HEK293 (cell line): Measurements from ENCODE around the gene RPS21.

ENCODE experiments used
- CTCF ChIA-PET: fragments of 350-600 bp; formaldehyde crosslinking; extraction: SDS; loops from one replicate; lab custom pipeline; 2021; ENCODE audit warnings: antibody characterized with exemption; lab: Yijun Ruan, JAX
- POLR2A ChIA-PET: fragments of 300-600 bp; formaldehyde crosslinking; extraction: SDS; loops from one replicate; lab custom pipeline; 2020; ENCODE audit warnings: antibody characterized with exemption, inconsistent platforms; lab: Yijun Ruan, JAX
- H3K27ac ChIP-seq: fragments of 200-500 bp; sonication (Bioruptor generic); 2 replicates; pipeline ENCODE4 v1.5.1; 2014; ENCODE audit warnings: low read depth, low read length, control low read depth, inconsistent platforms; ENCODE audit errors: extremely low read depth
- H3K36me3 ChIP-seq, 2 experiments: fragments of 200-500 bp in 1 of 2; sonication (Bioruptor generic) in 1 of 2; 1 replicate in 1 of 2; 2 replicates in 1 of 2; pipeline ENCODE4 v1.5.1; 2014 to 2017; ENCODE audit warnings: inconsistent platforms in 2 of 2, low read length in 2 of 2; ENCODE audit not compliant: control insufficient read depth in 2 of 2, insufficient read depth in 1 of 2
- H3K4me1 ChIP-seq: fragments of 200-500 bp; sonication (Bioruptor generic); 2 replicates; pipeline ENCODE4 v1.5.1; 2014; ENCODE audit warnings: mild to moderate bottlenecking, low read length, inconsistent platforms; ENCODE audit not compliant: control insufficient read depth, insufficient read depth
- H3K4me3 ChIP-seq: 2 replicates; pipeline ENCODE4 v1.5.1; 2011; ENCODE audit warnings: low read depth, mild to moderate bottlenecking, control low read depth, low read length, moderate library complexity
- H3K9me3 ChIP-seq: fragments of 200-500 bp; sonication (Bioruptor generic); 2 replicates; pipeline ENCODE4 v1.5.1; 2014; ENCODE audit warnings: low read depth, low read length, inconsistent platforms; ENCODE audit not compliant: control insufficient read depth, insufficient read depth
- GLIS1 ChIP-seq: fragments of 450-650 bp; formaldehyde crosslinking; IDR thresholded peaks from 2 replicates; pipeline ENCODE4 v1.5.1; 2016; ENCODE audit warnings: missing biosample characterization, missing genetic modification characterization
- PRDM10 ChIP-seq: fragments of 450-650 bp; formaldehyde crosslinking; IDR thresholded peaks from 2 replicates; pipeline ENCODE4 v1.5.1; 2016; ENCODE audit warnings: missing biosample characterization, missing genetic modification characterization
- SCRT2 ChIP-seq: fragments of 450-650 bp; formaldehyde crosslinking; IDR thresholded peaks from 2 replicates; pipeline ENCODE4 v1.5.1; 2016; ENCODE audit warnings: missing biosample characterization, missing genetic modification characterization
- TCF7L2 ChIP-seq: IDR thresholded peaks from 2 replicates; pipeline ENCODE4 v1.6.1; 2011; ENCODE audit warnings: low read depth, mild to moderate bottlenecking, inconsistent platforms, low read length, moderate library complexity, borderline replicate concordance
- WT1 ChIP-seq: fragments of 450-650 bp; formaldehyde crosslinking; IDR thresholded peaks from 2 replicates; pipeline ENCODE4 v1.5.1; 2016; ENCODE audit warnings: missing biosample characterization, missing genetic modification characterization
- ZNF133 ChIP-seq: fragments of 450-650 bp; formaldehyde crosslinking; IDR thresholded peaks from 2 replicates; pipeline ENCODE4 v1.5.1; 2016; ENCODE audit warnings: missing biosample characterization, missing genetic modification characterization
- ZNF223 ChIP-seq: fragments of 450-650 bp; formaldehyde crosslinking; IDR thresholded peaks from 2 replicates; pipeline ENCODE4 v1.5.1; 2016; ENCODE audit warnings: missing biosample characterization, missing genetic modification characterization
- ZNF394 ChIP-seq: fragments of 450-650 bp; formaldehyde crosslinking; IDR thresholded peaks from 2 replicates; pipeline ENCODE4 v1.5.1; 2016; ENCODE audit warnings: missing biosample characterization, missing genetic modification characterization, mild to moderate bottlenecking, moderate library complexity, borderline replicate concordance
- ZNF501 ChIP-seq: fragments of 450-650 bp; formaldehyde crosslinking; IDR thresholded peaks from 2 replicates; pipeline ENCODE4 v1.5.1; 2016; ENCODE audit warnings: missing biosample characterization, missing genetic modification characterization
- ZNF560 ChIP-seq: fragments of 450-650 bp; formaldehyde crosslinking; IDR thresholded peaks from 2 replicates; pipeline ENCODE4 v1.5.1; 2017; ENCODE audit warnings: missing biosample characterization, missing genetic modification characterization, borderline replicate concordance
- ZNF596 ChIP-seq: fragments of 450-650 bp; IDR thresholded peaks from 2 replicates; pipeline ENCODE4 v1.5.0; 2018; ENCODE audit warnings: missing biosample characterization, mild to moderate bottlenecking, missing genetic modification characterization, moderate library complexity
- TF ChIP-seq, protein P1 (sequence below): fragments of 450-650 bp; formaldehyde crosslinking; IDR thresholded peaks from 2 replicates; pipeline ENCODE4 v1.5.1; 2016; ENCODE audit warnings: missing biosample characterization, missing genetic modification characterization
- TF ChIP-seq, protein P2 (sequence below): fragments of 450-650 bp; formaldehyde crosslinking; IDR thresholded peaks from 2 replicates; pipeline ENCODE4 v1.5.1; 2016; ENCODE audit warnings: missing biosample characterization, missing genetic modification characterization
- TF ChIP-seq, protein P3 (sequence below): fragments of 450-650 bp; formaldehyde crosslinking; IDR thresholded peaks from 2 replicates; pipeline ENCODE4 v1.5.1; 2017; ENCODE audit warnings: missing biosample characterization, missing genetic modification characterization
- TF ChIP-seq, protein P4 (sequence below): fragments of 450-650 bp; formaldehyde crosslinking; IDR thresholded peaks from 2 replicates; pipeline ENCODE4 v1.5.1; 2016; ENCODE audit warnings: missing biosample characterization, missing genetic modification characterization, borderline replicate concordance
- TF ChIP-seq, protein P5 (sequence below): fragments of 450-650 bp; formaldehyde crosslinking; IDR thresholded peaks from 2 replicates; pipeline ENCODE4 v1.5.1; 2016; ENCODE audit warnings: missing biosample characterization, missing genetic modification characterization
- TF ChIP-seq, protein P6 (sequence below): fragments of 450-650 bp; formaldehyde crosslinking; IDR thresholded peaks from 2 replicates; pipeline ENCODE4 v1.5.1; 2016; ENCODE audit warnings: missing biosample characterization, missing genetic modification characterization, low read depth

Gene RPS21

GRCh38 chr20:62368976-62369814, 17.7 kb upstream of the RPS21 start:
- ChIA-PET CTCF (interaction anchor here (0.6 to 4.6 kb wide), 5 partner anchors 14 to 68 kb away, joined by 3 to 25 read pairs (median 5); no protein-coding TSS in a partner anchor), POLR2A (interaction anchor here (0.5 to 3.6 kb wide), 10 partner anchors 13 to 447 kb away, joined by 3 to 14 read pairs (median 4); partner anchors contain the start of gene RPS21)
- Histone ChIP-seq H3K4me1 (peaks cover 34% of the 10 kb centered on the region), H3K9me3 (no peaks in the 10 kb centered on the region), H3K36me3 (no peaks in the 10 kb centered on the region), H3K4me3 (no peak overlapping the region), H3K27ac (no peak overlapping the region; the same call in 1 of the 2 replicates)
- no peak for TF ChIP-seq ZNF133
- TF ChIP-seq PRDM10, result peak; percentile 82
- peak; percentile 18 for TF ChIP-seq GLIS1 (tag by site-specific recombination)
- no peak for TF ChIP-seq ZNF560 (tag by site-specific recombination)
- TF ChIP-seq, protein P1, sequence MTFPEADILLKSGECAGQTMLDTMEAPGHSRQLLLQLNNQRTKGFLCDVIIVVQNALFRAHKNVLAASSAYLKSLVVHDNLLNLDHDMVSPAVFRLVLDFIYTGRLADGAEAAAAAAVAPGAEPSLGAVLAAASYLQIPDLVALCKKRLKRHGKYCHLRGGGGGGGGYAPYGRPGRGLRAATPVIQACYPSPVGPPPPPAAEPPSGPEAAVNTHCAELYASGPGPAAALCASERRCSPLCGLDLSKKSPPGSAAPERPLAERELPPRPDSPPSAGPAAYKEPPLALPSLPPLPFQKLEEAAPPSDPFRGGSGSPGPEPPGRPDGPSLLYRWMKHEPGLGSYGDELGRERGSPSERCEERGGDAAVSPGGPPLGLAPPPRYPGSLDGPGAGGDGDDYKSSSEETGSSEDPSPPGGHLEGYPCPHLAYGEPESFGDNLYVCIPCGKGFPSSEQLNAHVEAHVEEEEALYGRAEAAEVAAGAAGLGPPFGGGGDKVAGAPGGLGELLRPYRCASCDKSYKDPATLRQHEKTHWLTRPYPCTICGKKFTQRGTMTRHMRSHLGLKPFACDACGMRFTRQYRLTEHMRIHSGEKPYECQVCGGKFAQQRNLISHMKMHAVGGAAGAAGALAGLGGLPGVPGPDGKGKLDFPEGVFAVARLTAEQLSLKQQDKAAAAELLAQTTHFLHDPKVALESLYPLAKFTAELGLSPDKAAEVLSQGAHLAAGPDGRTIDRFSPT, result 0 out of 2 replicates have a peak, but pooled peaks have one; percentile 28
- TF ChIP-seq, protein P2, sequence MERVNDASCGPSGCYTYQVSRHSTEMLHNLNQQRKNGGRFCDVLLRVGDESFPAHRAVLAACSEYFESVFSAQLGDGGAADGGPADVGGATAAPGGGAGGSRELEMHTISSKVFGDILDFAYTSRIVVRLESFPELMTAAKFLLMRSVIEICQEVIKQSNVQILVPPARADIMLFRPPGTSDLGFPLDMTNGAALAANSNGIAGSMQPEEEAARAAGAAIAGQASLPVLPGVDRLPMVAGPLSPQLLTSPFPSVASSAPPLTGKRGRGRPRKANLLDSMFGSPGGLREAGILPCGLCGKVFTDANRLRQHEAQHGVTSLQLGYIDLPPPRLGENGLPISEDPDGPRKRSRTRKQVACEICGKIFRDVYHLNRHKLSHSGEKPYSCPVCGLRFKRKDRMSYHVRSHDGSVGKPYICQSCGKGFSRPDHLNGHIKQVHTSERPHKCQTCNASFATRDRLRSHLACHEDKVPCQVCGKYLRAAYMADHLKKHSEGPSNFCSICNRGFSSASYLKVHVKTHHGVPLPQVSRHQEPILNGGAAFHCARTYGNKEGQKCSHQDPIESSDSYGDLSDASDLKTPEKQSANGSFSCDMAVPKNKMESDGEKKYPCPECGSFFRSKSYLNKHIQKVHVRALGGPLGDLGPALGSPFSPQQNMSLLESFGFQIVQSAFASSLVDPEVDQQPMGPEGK (tag by site-specific recombination), result peak; percentile 39; the same call in 1 of the 2 replicates
- TF ChIP-seq, protein P3, sequence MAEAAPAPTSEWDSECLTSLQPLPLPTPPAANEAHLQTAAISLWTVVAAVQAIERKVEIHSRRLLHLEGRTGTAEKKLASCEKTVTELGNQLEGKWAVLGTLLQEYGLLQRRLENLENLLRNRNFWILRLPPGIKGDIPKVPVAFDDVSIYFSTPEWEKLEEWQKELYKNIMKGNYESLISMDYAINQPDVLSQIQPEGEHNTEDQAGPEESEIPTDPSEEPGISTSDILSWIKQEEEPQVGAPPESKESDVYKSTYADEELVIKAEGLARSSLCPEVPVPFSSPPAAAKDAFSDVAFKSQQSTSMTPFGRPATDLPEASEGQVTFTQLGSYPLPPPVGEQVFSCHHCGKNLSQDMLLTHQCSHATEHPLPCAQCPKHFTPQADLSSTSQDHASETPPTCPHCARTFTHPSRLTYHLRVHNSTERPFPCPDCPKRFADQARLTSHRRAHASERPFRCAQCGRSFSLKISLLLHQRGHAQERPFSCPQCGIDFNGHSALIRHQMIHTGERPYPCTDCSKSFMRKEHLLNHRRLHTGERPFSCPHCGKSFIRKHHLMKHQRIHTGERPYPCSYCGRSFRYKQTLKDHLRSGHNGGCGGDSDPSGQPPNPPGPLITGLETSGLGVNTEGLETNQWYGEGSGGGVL, result peak; percentile 65
- TF ChIP-seq, protein P4, sequence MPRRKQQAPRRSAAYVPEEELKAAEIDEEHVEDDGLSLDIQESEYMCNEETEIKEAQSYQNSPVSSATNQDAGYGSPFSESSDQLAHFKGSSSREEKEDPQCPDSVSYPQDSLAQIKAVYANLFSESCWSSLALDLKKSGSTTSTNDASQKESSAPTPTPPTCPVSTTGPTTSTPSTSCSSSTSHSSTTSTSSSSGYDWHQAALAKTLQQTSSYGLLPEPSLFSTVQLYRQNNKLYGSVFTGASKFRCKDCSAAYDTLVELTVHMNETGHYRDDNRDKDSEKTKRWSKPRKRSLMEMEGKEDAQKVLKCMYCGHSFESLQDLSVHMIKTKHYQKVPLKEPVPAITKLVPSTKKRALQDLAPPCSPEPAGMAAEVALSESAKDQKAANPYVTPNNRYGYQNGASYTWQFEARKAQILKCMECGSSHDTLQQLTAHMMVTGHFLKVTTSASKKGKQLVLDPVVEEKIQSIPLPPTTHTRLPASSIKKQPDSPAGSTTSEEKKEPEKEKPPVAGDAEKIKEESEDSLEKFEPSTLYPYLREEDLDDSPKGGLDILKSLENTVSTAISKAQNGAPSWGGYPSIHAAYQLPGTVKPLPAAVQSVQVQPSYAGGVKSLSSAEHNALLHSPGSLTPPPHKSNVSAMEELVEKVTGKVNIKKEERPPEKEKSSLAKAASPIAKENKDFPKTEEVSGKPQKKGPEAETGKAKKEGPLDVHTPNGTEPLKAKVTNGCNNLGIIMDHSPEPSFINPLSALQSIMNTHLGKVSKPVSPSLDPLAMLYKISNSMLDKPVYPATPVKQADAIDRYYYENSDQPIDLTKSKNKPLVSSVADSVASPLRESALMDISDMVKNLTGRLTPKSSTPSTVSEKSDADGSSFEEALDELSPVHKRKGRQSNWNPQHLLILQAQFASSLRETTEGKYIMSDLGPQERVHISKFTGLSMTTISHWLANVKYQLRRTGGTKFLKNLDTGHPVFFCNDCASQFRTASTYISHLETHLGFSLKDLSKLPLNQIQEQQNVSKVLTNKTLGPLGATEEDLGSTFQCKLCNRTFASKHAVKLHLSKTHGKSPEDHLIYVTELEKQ (tag by site-specific recombination), result no peak
- no peak for TF ChIP-seq ZNF223 (tag by site-specific recombination)
- TF ChIP-seq ZNF501 (tag by site-specific recombination), result no peak
- TF ChIP-seq, protein P5, sequence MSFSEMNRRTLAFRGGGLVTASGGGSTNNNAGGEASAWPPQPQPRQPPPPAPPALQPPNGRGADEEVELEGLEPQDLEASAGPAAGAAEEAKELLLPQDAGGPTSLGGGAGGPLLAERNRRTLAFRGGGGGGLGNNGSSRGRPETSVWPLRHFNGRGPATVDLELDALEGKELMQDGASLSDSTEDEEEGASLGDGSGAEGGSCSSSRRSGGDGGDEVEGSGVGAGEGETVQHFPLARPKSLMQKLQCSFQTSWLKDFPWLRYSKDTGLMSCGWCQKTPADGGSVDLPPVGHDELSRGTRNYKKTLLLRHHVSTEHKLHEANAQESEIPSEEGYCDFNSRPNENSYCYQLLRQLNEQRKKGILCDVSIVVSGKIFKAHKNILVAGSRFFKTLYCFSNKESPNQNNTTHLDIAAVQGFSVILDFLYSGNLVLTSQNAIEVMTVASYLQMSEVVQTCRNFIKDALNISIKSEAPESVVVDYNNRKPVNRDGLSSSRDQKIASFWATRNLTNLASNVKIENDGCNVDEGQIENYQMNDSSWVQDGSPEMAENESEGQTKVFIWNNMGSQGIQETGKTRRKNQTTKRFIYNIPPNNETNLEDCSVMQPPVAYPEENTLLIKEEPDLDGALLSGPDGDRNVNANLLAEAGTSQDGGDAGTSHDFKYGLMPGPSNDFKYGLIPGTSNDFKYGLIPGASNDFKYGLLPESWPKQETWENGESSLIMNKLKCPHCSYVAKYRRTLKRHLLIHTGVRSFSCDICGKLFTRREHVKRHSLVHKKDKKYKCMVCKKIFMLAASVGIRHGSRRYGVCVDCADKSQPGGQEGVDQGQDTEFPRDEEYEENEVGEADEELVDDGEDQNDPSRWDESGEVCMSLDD (tag by site-specific recombination), result no peak
- TF ChIP-seq WT1 (tag by site-specific recombination), result peak; percentile 73; the same call in 1 of the 2 replicates
- TF ChIP-seq SCRT2, result peak; percentile 95
- no peak for TF ChIP-seq ZNF596 (tag by site-specific recombination)
- peak; percentile 76 for TF ChIP-seq ZNF394
- TF ChIP-seq, protein P6, sequence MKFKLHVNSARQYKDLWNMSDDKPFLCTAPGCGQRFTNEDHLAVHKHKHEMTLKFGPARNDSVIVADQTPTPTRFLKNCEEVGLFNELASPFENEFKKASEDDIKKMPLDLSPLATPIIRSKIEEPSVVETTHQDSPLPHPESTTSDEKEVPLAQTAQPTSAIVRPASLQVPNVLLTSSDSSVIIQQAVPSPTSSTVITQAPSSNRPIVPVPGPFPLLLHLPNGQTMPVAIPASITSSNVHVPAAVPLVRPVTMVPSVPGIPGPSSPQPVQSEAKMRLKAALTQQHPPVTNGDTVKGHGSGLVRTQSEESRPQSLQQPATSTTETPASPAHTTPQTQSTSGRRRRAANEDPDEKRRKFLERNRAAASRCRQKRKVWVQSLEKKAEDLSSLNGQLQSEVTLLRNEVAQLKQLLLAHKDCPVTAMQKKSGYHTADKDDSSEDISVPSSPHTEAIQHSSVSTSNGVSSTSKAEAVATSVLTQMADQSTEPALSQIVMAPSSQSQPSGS (tag by site-specific recombination), result no peak
- TF ChIP-seq TCF7L2, result no peak
